Gastroesophageal sphincter (tissue), 3 donors: ENCODE data around the gene RAMAC.

Source experiments
- CTCF ChIP-seq, 4 experiments: fragments of 200-600 bp in 2 of 4; fragments of 450-650 bp in 2 of 4; sonication (generic) in 1 of 4; IDR thresholded peaks; one replicate each; pipeline ENCODE4 v1.5.1; 2017 to 2019; ENCODE audit warnings: antibody characterized with exemption in 4 of 4, mild to moderate bottlenecking in 2 of 4, moderate library complexity in 2 of 4
- POLR2A ChIP-seq, 2 donors: fragments of 450-650 bp; IDR thresholded peaks; one replicate each; pipeline ENCODE4 v1.6.1; 2017; ENCODE audit warnings: antibody characterized with exemption in 2 of 2, mild to moderate bottlenecking in 2 of 2, moderate library complexity in 1 of 2
- POLR2AphosphoS5 ChIP-seq: sonication (generic); formaldehyde crosslinking; IDR thresholded peaks from one replicate; pipeline ENCODE4 v1.6.1; 2017; ENCODE audit warnings: antibody characterized with exemption

- TF ChIP-seq POLR2A (IDR thresholded peaks at IDR 0.05) = no peak
- no peak for TF ChIP-seq CTCF (IDR thresholded peaks at IDR 0.05)
- no peak for TF ChIP-seq POLR2AphosphoS5
Observed at GRCh38 chr15:82945326-82945725, 40.7 kb upstream of the RAMAC start.
